Stimulated activated CD4-positive, alpha-beta T cell treated with anti-CD3 and anti-CD28 coated beads, Interleukin-15, amount 100 ng/mL, for 1 hour (primary cell): ENCODE data around the gene RCSD1.

ENCODE experiments used
- DNase-seq, 2 donors: peaks; one replicate each; pipeline ENCODE4 v3.0.0-alpha.2; 2020; ENCODE audit warnings: low read depth in 1 of 2, low spot score in 1 of 2

Gene RCSD1

GRCh38 chr1:167640051-167640450 lies 10.0 kb downstream of the RCSD1 start:
- no peak for DNase-seq

- no peak for DNase-seq
Measured at GRCh38 chr1:167641786-167642500, 11.9 kb downstream of the RCSD1 start.

GRCh38 chr1:167642501-167642826 lies 12.4 kb downstream of the RCSD1 start:
- DNase-seq, result no peak

- no peak for DNase-seq
Measured at GRCh38 chr1:167643441-167643840, 13.4 kb downstream of the RCSD1 start.

- DNase-seq, result no peak
Measured at GRCh38 chr1:167644551-167644950, 14.5 kb downstream of the RCSD1 start.

GRCh38 chr1:167645140-167645541 lies 15.1 kb downstream of the RCSD1 start:
- no peak for DNase-seq

GRCh38 chr1:167645625-167646414 lies 15.8 kb downstream of the RCSD1 start:
- no peak for DNase-seq

GRCh38 chr1:167648252-167648849 lies 18.3 kb downstream of the RCSD1 start:
- DNase-seq, result no peak

- DNase-seq, result no peak
Measured at GRCh38 chr1:167648978-167649744, 19.1 kb downstream of the RCSD1 start.

- DNase-seq, result no peak
Measured at GRCh38 chr1:167650269-167651160, 20.5 kb downstream of the RCSD1 start.

- DNase-seq, result no peak
Measured at GRCh38 chr1:167651161-167651693, 21.2 kb downstream of the RCSD1 start.

- DNase-seq, result no peak
Measured at GRCh38 chr1:167654975-167655575, 25.0 kb downstream of the RCSD1 start.

GRCh38 chr1:167656657-167657056 lies 26.6 kb downstream of the RCSD1 start:
- DNase-seq, result no peak

- DNase-seq, result no peak
Measured at GRCh38 chr1:167658574-167659328, 28.7 kb downstream of the RCSD1 start.

- no peak for DNase-seq
Measured at GRCh38 chr1:167659450-167659849, 29.4 kb downstream of the RCSD1 start.

- DNase-seq, result no peak
Measured at GRCh38 chr1:167659881-167660280, 29.8 kb downstream of the RCSD1 start.

- DNase-seq, result no peak
Measured at GRCh38 chr1:167661527-167662426, 31.7 kb downstream of the RCSD1 start.
